Activated CD4-positive, alpha-beta T cell treated with anti-CD3 and anti-CD28 coated beads, Interleukin-2, amount 10 ng/mL, durations not matched to agents 7 days and 5 days (primary cell): ENCODE results near the gene OR2G3. TPM values are rescaled to one million over a fixed set of nuclear protein-coding genes. Genes with fewer than 3 reads are reported as not detected.

Source experiments
- CTCF ChIA-PET: fragments of 350-600 bp; sonication (Branson Sonifier 250); formaldehyde crosslinking; loops from one replicate; lab custom pipeline; 2021; ENCODE audit warnings: antibody characterized with exemption; lab: Charles Lee
- POLR2A ChIA-PET: fragments of 350-600 bp; sonication (Branson Sonifier 250); formaldehyde crosslinking; loops from one replicate; lab custom pipeline; 2021; ENCODE audit warnings: antibody characterized with exemption; lab: Charles Lee
- DNase-seq: peaks from one replicate; pipeline ENCODE4 v3.0.0-alpha.2; 2020
- H3K27ac Mint-ChIP-seq: one replicate; pipeline ENCODE4 v1.8.0; 2021; ENCODE audit warnings: mild to moderate bottlenecking, moderate library complexity, mixed read lengths
- H3K27me3 Mint-ChIP-seq: one replicate; pipeline ENCODE4 v1.8.0; 2021; ENCODE audit warnings: mixed read lengths
- H3K36me3 Mint-ChIP-seq: one replicate; pipeline ENCODE4 v1.8.0; 2021; ENCODE audit warnings: low read depth, mixed read lengths
- H3K4me1 Mint-ChIP-seq: one replicate; pipeline ENCODE4 v1.8.0; 2021; ENCODE audit warnings: mixed read lengths
- H3K4me3 Mint-ChIP-seq: one replicate; pipeline ENCODE4 v1.8.0; 2021; ENCODE audit warnings: mild to moderate bottlenecking, moderate library complexity, mixed read lengths
- H3K9me3 Mint-ChIP-seq: one replicate; pipeline ENCODE4 v1.8.0; 2021; ENCODE audit warnings: mixed read lengths
- total RNA-seq, 2 experiments: library from RNA; stranded (reverse); gene quantifications; one replicate each; pipeline ENCODE4 v1.2.3, GENCODE V29; 2021

The OR2G3 gene
- total RNA-seq: not detected

- Mint-ChIP-seq H3K27ac (no peak within 1 kb of the TSS), H3K9me3 (no peaks in the 10 kb centered on the region), H3K4me3 (no peak within 1 kb of the TSS), H3K36me3 (no peaks in the 10 kb centered on the region), H3K4me1 (no peaks in the 10 kb centered on the region), H3K27me3 (no peaks in the 10 kb centered on the region)
- no peak for DNase-seq
- ChIA-PET CTCF (no interaction called here), POLR2A (no interaction called here)
These were observed at the start of gene OR2G3 for GRCh38 chr1:247605286-247605685. Gene OR2G3, plus strand, starts transcription at chr1:247605586. Its CDS starts 0 bp downstream, at chr1:247605586.

DNA sequence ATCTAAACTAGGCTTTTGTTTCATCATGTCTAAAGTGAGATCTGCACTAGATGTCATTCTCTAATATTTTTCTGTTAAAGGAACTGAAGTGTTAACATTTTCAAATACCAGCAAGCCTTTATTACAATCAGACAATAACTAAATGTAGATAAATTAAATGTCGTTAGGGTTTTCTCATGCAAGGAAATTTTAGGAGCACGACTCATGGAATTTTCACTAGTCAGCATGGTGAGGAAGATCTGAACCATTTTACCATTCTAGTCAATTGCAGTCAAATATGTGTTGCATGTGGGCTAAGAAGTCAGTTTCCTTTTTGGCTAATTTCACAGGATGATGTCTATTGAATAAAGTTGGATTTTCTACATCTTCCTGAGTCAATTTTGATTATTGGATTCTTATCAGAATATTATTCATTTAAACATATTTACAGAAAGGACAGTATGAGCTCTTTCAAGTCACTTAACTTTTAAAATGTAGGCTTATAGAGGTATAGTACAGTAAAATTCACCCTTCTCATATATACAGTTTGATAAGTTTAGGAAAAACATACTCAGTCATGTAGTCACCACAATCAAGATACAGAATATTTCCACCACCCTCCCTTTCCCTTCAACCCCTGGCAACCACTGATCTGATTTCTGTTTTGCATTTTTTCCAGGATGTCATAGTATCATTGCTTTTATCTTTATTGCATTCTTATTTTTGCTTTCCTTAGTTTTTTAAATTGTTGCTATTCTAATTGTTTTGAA, 47.3 kb upstream of the OR2G3 start:
- CTCF ChIA-PET: no interaction called here
- no peaks in the 10 kb centered on the region for H3K36me3 Mint-ChIP-seq
- POLR2A ChIA-PET: no interaction called here
- H3K4me1 Mint-ChIP-seq: no peaks in the 10 kb centered on the region
- no peak overlapping the region for H3K27ac Mint-ChIP-seq
- DNase-seq: no peak
- no peaks in the 10 kb centered on the region for H3K9me3 Mint-ChIP-seq
- no peaks in the 10 kb centered on the region for H3K27me3 Mint-ChIP-seq
- no peak overlapping the region for H3K4me3 Mint-ChIP-seq

DNA sequence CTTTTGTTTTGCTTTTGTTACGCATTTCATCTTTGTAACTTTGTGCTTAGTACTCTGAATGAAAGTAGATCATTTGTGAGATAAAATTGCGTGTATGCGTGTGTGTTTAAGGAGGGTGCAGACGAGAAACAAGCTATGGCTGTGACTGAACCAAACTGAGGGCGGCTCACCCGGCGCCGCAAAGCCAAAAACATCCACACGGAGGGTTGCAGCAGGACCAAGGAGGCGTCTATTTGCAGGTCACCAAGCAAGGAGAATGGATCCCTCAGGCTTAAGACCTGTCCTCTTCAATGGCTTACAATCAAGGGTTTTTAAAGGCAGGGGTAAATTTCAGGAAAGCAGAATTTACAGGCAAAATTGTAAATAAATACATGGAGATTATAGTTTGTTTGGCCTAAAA, 43.7 kb upstream of the OR2G3 start:
- no peaks in the 10 kb centered on the region for H3K9me3 Mint-ChIP-seq
- no peak overlapping the region for H3K4me3 Mint-ChIP-seq
- H3K27ac Mint-ChIP-seq: no peak overlapping the region
- no peaks in the 10 kb centered on the region for H3K36me3 Mint-ChIP-seq
- CTCF ChIA-PET: no interaction called here
- POLR2A ChIA-PET: no interaction called here
- no peaks in the 10 kb centered on the region for H3K4me1 Mint-ChIP-seq
- DNase-seq: no peak
- no peaks in the 10 kb centered on the region for H3K27me3 Mint-ChIP-seq

DNA sequence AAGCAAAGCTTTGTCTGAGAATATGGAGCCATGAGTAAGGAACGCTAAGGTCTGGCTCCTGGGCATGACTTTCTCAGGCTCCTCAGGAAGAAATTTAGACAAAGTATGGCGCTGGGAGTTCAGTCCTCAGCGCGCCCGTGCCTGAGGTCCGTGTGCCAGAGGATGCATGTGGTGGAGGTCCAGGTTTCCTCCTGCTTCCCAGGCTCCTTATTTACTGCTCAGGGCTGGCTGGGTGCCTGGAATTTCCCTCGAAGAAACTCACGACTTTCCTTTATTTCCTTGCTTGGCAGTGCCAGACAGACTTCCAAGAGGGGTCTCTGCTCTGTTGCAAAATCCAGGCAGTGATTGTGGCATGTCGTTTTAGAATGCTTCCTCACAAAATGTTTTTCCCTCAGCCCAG, 43.2 kb upstream of the OR2G3 start:
- Mint-ChIP-seq H3K36me3 (no peaks in the 10 kb centered on the region), H3K4me3 (no peak overlapping the region), H3K9me3 (no peaks in the 10 kb centered on the region), H3K27me3 (no peaks in the 10 kb centered on the region), H3K4me1 (no peaks in the 10 kb centered on the region), H3K27ac (no peak overlapping the region)
- no peak for DNase-seq
- POLR2A ChIA-PET: no interaction called here
- CTCF ChIA-PET: no interaction called here

GRCh38 chr1:247574236-247574635, 31.1 kb upstream of the OR2G3 start:
- CTCF ChIA-PET: no interaction called here
- POLR2A ChIA-PET: no interaction called here
- H3K4me3 Mint-ChIP-seq: no peak overlapping the region
- H3K36me3 Mint-ChIP-seq: no peaks in the 10 kb centered on the region
- H3K9me3 Mint-ChIP-seq: peaks cover 8% of the 10 kb centered on the region
- no peaks in the 10 kb centered on the region for H3K27me3 Mint-ChIP-seq
- H3K4me1 Mint-ChIP-seq: no peaks in the 10 kb centered on the region
- DNase-seq: no peak
- H3K27ac Mint-ChIP-seq: no peak overlapping the region

GRCh38 chr1:247574664-247575063, 30.7 kb upstream of the OR2G3 start:
- Mint-ChIP-seq H3K36me3 (no peaks in the 10 kb centered on the region), H3K4me3 (no peak overlapping the region), H3K4me1 (no peaks in the 10 kb centered on the region), H3K27ac (no peak overlapping the region), H3K9me3 (peaks cover 8% of the 10 kb centered on the region), H3K27me3 (no peaks in the 10 kb centered on the region)
- ChIA-PET CTCF (no interaction called here), POLR2A (no interaction called here)
- DNase-seq: no peak

- Mint-ChIP-seq H3K4me3 (no peak overlapping the region), H3K27me3 (no peaks in the 10 kb centered on the region), H3K27ac (no peak overlapping the region), H3K4me1 (no peaks in the 10 kb centered on the region), H3K36me3 (no peaks in the 10 kb centered on the region), H3K9me3 (peaks cover 2% of the 10 kb centered on the region)
- DNase-seq: no peak
- CTCF ChIA-PET: interaction anchor here (0.6 to 1.0 kb wide), 2 partner anchors 133 to 186 kb away, joined by 3 read pairs; no protein-coding TSS in a partner anchor
- POLR2A ChIA-PET: no interaction called here
These were observed 28.9 kb upstream of the OR2G3 start for GRCh38 chr1:247576514-247576913.

GRCh38 chr1:247578946-247579460, 26.4 kb upstream of the OR2G3 start:
- Mint-ChIP-seq H3K27me3 (no peaks in the 10 kb centered on the region), H3K4me1 (no peaks in the 10 kb centered on the region), H3K4me3 (no peak overlapping the region), H3K27ac (no peak overlapping the region), H3K36me3 (no peaks in the 10 kb centered on the region), H3K9me3 (no peaks in the 10 kb centered on the region)
- ChIA-PET CTCF (interaction anchor here (1.1 kb wide), 1 partner anchor 9 kb away, joined by 3 read pairs; the partner anchor contains the start of gene OR2G2), POLR2A (no interaction called here)
- no peak for DNase-seq

- POLR2A ChIA-PET: no interaction called here
These were observed 17.3 kb upstream of the OR2G3 start, which contains the start of gene OR2G2 for GRCh38 chr1:247588060-247588459. Gene OR2G2, plus strand, starts transcription at chr1:247588360. Its CDS starts 0 bp downstream, at chr1:247588360.

GRCh38 chr1:247613405-247613804, 8.0 kb downstream of the OR2G3 start:
- CTCF ChIA-PET: no interaction called here
- POLR2A ChIA-PET: no interaction called here
- no peaks in the 10 kb centered on the region for H3K27me3 Mint-ChIP-seq
- no peaks in the 10 kb centered on the region for H3K4me1 Mint-ChIP-seq
- no peak overlapping the region for H3K4me3 Mint-ChIP-seq
- DNase-seq: no peak
- no peak overlapping the region for H3K27ac Mint-ChIP-seq
- no peaks in the 10 kb centered on the region for H3K9me3 Mint-ChIP-seq
- H3K36me3 Mint-ChIP-seq: no peaks in the 10 kb centered on the region

More at GRCh38 chr1:247588060-247588459, 17.3 kb upstream of the OR2G3 start, which contains the start of gene OR2G2:
- CTCF ChIA-PET: interaction anchor here (0.9 kb wide), 1 partner anchor 9 kb away, joined by 3 read pairs; no protein-coding TSS in a partner anchor
- H3K4me1 Mint-ChIP-seq: no peaks in the 10 kb centered on the region
- no peak for DNase-seq
- H3K9me3 Mint-ChIP-seq: no peaks in the 10 kb centered on the region
- H3K27me3 Mint-ChIP-seq: no peaks in the 10 kb centered on the region
- no peaks in the 10 kb centered on the region for H3K36me3 Mint-ChIP-seq
- H3K27ac Mint-ChIP-seq: no peak within 1 kb of the TSS
- no peak within 1 kb of the TSS for H3K4me3 Mint-ChIP-seq

GRCh38 chr1:247614625-247615024, 9.2 kb downstream of the OR2G3 start:
- H3K9me3 Mint-ChIP-seq: no peaks in the 10 kb centered on the region
- POLR2A ChIA-PET: no interaction called here
- no peak overlapping the region for H3K27ac Mint-ChIP-seq
- no peak for DNase-seq
- no peaks in the 10 kb centered on the region for H3K4me1 Mint-ChIP-seq
- H3K27me3 Mint-ChIP-seq: no peaks in the 10 kb centered on the region
- no peak overlapping the region for H3K4me3 Mint-ChIP-seq
- H3K36me3 Mint-ChIP-seq: no peaks in the 10 kb centered on the region
- CTCF ChIA-PET: no interaction called here

- peaks cover 2% of the 10 kb centered on the region for H3K9me3 Mint-ChIP-seq
- no peak overlapping the region for H3K4me3 Mint-ChIP-seq
- H3K27me3 Mint-ChIP-seq: no peaks in the 10 kb centered on the region
- DNase-seq: no peak
- ChIA-PET CTCF (no interaction called here), POLR2A (no interaction called here)
- no peaks in the 10 kb centered on the region for H3K4me1 Mint-ChIP-seq
- no peak overlapping the region for H3K27ac Mint-ChIP-seq
- no peaks in the 10 kb centered on the region for H3K36me3 Mint-ChIP-seq
These were observed 22.6 kb downstream of the OR2G3 start for GRCh38 chr1:247627951-247628350.

DNA sequence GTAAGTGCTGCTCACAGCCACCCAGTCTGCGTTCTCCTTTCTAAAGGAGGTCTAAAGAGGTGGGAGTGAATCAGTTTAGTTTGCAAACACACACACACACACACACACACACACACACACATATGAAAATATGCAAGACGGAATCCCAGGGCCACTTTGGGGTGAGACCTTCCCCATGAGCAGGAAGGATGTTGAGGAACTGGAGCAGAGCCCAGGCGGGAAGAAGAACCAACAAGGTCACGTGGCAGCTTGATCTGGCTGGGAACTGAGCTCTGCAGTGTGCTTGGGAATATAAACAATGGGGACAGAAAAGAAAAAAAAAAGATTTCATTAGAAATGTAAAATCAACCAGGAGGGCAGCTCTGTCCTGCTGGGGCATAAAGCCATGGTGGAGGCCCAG, 32.6 kb downstream of the OR2G3 start:
- no peak overlapping the region for H3K4me3 Mint-ChIP-seq
- peaks cover 5% of the 10 kb centered on the region for H3K9me3 Mint-ChIP-seq
- POLR2A ChIA-PET: no interaction called here
- H3K36me3 Mint-ChIP-seq: no peaks in the 10 kb centered on the region
- H3K4me1 Mint-ChIP-seq: peaks cover 1% of the 10 kb centered on the region
- no peak for DNase-seq
- H3K27ac Mint-ChIP-seq: no peak overlapping the region
- CTCF ChIA-PET: no interaction called here
- peaks cover 13% of the 10 kb centered on the region for H3K27me3 Mint-ChIP-seq
